ENCODE results near the gene THSD4.

THSD4 gene

GRCh38 chr15:71333839-71334238 lies 218.6 kb downstream of the THSD4 start:
- DNase-seq: no peak

- no peak for DNase-seq
These were observed 219.2 kb downstream of the THSD4 start for GRCh38 chr15:71334434-71334833.

DNA sequence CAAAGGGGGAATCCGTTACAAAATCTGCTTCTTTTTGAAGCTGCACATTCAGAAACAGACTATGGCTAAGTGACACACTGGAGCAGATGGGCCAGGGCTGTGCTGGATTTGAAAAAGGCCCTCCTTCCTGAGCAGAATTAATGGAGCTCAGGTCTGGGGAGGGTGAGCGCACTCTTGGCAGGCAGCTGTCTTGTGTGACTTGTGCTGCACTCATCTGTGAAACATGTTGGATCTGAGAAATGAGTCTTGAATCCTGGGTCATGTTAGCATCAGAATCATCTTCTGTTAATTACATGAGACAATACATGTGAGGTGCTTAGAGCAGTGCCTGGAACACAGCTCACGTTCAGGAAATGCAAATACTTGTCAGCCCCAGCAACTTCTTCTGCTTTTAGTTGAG lies 219.6 kb downstream of the THSD4 start:
- no peak for DNase-seq

DNA sequence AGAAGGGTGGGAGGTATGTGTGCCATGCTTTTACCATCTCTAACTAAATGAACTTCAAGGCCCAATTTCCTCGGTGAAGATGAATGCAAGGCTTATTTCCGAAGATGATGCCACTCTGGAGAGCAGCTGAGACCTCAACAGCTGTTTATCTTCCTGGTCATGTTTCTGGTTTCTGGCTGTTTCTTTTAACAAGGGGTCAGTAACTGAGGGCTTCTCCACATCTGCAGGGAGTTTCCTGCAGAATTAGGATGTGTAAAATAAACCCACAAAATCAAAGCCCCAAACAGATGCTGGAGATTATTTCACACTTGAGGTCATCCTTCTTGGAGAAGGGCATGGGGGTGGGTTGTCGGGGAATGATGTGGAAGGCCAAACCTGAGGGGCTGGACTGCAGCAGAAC lies 220.3 kb downstream of the THSD4 start:
- DNase-seq: no peak

DNA sequence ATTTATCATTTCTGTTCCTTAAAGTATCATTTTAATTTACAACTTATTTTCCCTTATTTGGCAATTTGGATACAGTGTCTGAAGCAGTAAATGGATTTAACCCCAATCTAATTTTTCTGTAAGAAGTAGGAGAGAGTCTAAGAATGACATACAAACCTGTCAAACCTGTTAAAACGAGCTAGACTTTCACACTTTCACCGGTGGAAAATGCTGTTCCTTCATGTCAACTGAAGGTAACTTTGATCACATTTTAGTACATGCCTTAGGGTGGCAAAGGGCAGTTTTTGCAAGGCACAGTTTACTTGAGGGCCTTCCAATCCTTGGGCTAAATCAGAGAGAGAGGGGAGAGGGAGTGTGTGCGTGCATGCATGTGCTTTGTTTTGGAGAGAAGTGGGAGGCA lies 221.4 kb downstream of the THSD4 start:
- DNase-seq: no peak

- no peak for DNase-seq
These were observed 222.1 kb downstream of the THSD4 start for GRCh38 chr15:71337197-71337845.

GRCh38 chr15:71338265-71338664 lies 223.0 kb downstream of the THSD4 start:
- no peak for DNase-seq

DNA sequence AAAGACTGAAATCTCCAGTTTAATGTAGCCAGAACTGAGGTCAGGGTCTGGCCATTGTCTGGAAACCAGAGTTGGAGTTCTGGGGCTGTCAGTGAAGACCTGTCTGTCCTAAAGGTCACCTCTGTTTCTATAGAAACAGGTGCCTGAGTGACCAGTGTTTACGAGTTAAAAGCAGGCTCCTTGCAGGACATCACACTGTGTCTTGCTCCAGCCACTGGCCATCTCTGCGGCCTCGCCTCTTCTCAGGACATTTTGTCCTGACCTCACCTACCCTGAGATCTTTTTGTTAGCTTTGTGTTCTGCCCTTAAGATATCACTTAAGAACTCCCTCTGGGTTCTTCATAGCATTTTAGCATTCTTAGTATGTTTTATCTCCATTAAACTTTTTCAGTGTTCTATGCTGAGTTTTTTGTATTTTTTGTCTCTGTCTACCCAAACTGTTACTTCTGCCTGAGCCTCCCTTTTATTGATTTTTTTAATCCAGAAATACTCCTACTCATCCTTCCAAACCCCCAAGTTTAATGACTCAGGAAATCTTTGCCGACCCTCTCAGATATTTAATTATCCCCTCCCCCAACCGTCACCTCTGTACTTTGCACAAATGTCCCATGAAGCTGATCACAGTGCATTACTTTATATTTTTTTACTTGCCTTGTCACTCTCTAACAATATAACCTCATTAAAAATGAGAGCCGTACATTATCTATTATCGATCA lies 223.7 kb downstream of the THSD4 start:
- no peak for DNase-seq

DNA sequence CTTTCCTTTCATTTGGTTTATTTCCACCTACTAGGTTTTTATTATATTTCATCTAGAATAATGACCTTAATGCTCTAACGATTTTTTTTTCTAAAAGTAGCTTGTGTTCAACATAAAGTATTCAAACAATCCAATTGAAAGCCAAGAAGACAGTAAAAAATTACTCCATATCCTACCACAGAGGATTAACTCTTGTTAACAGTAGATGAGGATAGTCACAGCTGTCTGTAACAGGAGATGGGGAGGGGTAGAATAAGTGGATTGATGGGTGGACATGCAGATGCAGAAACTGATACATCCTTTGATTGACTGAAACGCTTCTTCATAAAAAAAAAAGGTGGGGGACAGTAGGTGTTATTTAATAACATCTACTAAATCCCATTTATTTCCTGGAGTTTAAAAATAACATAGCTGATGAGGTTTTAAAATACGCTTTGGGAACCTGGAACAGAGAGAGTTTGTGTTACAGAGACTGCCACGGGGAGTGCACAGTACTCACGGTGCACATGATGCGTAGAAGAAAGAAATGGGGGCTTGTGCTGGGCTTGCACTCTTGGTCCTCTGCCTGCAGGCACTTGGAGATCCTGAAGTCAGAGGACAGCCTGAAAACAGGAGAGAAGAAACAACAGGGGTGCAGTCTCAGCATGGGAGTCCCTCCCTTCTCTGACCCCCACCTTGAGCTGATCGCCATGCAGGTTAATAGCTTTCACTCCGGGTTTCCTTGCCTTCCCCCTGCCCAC lies 226.7 kb downstream of the THSD4 start:
- no peak for DNase-seq

DNA sequence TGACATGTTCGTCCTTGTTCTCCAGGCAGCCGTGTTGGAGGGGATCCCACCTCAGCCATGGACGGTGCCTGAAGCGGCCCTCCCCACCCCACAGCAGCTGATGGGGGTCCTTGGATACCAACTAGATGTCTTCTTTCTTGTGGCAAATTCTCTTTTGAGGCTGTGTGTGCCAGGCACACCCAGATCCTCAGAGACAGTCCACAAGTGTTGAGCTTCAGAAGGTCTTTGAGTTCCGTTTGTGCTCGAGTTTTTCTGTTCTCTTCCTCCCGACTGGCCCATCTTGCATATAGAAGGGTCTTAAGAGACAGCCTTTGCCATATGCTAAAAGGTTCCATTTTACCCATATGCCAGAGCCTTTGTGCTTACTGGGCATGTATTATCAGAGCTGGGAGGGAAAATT lies 227.4 kb downstream of the THSD4 start:
- DNase-seq: no peak

- no peak for DNase-seq
These were observed 229.0 kb downstream of the THSD4 start for GRCh38 chr15:71344316-71344715.

GRCh38 chr15:71345186-71345585 lies 229.9 kb downstream of the THSD4 start:
- no peak for DNase-seq

DNA sequence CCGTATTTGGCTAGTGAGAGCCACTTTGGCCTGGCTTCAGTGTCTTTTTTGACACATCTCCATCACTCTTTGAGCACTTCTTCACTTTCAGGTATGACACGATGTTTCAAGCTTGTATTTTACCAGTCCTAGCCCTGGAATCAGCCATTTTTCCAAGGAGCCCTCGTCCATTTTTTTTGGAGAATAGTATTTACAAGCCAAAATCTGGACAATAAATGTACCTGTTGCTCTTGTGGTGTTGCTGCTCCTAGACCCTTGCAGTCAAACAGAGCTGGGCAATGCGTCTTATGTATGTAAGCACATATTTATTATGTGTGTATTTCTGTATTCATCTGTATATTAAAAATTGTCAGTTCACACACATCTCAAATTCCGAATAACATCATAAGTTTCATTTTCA lies 231.2 kb downstream of the THSD4 start:
- no peak for DNase-seq

GRCh38 chr15:71348597-71348996 lies 233.3 kb downstream of the THSD4 start:
- no peak for DNase-seq

GRCh38 chr15:71349336-71349735 lies 234.1 kb downstream of the THSD4 start:
- DNase-seq: no peak

DNA sequence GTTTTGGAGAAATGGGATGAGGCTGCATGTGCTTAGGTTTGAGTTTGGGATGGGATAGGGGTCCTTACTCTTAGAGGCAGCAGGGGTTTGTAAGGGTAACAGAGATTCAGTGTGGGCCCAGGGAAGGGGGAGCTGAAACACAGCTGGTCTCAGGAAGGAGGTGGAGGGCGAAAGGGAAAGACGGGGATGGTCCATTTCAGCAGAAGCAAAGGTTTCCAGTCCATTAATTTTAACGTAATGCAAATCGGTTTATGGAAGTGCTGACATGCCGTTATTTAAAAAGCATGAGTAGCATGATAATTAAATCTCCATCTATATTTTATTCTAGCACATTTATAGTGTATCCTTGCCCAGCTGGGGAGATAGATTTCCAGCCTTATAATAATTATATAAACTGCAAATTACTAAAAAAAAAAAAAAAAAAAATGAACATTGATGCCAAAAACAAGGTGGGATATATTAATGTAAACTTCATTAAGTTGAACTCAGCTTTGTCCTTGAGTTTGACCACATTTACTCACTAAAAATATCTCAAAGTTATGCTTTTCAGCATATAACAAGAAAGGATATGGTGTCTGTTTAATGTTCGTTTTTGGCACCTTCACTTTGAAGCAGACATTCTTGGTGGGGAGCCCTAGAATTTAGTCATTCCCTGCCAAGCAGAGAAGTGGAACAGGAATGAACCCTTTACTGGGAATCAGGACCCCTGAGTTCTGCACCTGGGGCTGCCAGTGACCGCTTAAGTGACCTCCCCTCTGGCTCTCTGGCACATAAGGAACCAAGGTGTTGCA lies 234.7 kb downstream of the THSD4 start:
- no peak for DNase-seq

DNA sequence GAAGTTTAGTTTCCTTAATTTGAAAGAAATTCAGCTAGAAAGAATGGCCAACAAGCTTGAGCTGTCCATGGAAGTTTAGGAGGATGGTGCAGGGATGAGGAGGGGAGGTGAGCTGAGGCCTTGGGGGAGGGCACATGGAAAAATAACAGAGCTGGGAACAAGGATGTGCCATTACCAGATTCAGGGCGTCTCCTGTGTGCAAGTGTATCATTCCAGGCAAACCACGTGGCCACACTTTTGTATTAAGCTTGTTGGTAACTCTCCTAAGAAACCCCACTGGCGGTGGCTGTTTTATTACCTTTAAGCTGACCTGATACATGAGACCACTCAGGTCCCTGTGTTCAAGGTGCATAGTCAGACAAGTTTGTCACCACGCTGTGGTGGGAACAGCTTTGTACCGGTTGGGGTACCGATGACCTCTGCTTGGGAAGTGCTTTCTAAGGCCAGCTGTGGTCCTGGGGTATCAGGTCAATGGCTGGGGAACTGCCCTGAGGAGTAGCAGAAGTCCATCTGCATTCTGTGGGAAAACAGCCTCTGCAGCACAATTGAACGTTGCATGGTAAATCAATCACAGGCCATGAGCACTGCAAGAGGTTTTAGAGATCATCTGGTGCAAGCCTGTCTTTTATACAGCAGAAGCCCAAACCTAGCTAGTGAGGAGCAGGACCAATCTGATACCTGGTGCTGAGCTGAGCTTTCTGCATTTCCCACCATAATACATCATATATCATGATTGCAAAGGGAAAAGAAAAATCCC lies 235.5 kb downstream of the THSD4 start:
- no peak for DNase-seq

DNA sequence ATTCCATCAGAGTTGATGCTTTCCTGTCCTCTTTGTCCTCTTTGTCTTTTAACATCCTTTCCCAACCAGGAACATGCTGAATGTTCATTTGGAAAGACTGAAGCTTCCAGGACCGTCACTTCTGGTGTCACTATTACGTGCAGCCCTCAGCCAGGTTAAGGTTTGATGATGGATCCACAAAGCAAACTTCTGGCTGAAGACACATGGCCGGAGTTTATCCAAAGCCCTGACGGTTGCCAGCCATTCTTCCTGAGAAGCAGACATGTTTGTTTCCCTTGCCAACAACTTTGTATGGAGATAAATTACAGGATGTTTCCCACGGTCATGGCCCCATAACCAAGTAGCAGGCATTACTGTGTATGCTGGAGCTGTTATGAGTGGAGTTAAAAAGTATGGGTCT lies 236.9 kb downstream of the THSD4 start:
- DNase-seq: no peak

DNA sequence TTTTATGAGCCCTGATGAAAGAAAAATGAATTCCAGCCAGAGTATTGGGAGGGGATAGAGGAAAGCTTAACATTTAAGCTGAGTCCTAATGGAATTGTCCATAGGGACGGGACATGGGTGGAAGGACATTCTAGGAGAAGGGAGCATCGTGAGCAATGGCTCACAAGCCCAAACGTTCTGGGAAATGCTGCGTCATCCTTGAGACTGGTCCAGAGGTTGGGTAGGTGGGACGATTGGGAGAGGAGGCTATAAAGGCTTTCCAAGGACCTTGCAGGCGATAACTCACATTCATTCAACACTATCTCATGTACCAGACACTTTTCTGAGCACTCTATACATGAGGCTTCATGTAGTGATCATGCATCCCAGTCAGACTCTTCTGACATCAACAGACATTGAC lies 237.5 kb downstream of the THSD4 start:
- no peak for DNase-seq

DNA sequence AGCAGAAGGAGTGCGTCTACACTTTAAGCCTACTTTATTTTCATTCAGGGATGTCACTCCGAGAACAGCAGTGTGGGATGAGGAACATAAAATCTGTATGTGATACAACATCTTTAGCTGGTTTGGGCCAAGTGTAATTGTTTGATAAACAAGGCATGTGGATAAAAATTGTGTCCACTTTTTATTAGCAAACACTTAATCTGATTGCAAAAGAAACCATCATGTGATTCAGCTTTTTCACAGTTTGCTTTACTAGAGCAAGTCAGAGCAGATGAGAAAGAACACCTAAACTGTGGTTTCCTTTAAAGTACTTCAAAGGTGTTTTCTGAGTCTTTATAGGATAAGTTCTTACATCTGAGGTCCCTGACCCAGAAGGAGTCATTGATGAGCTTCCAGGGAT lies 237.9 kb downstream of the THSD4 start:
- no peak for DNase-seq

DNA sequence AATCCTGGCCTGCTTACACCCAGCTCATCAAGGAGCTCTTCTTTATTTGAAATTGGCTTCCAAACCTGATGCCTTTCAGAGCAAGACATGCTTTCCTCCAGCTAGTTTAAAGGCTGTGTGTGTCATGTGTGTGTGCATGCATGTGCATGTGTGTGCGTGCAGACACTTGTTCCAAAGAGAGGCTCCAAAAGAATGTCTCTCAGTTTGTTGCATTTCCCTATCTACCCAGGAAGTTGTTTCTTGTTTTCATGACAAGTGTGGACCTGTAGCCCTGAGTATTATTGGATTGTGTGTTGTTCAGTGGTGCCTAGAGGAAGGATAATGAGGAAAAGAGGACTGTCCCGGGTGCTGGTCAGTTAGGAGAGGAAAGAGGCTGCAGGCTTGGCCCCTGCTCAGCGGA lies 240.0 kb downstream of the THSD4 start:
- DNase-seq: no peak

GRCh38 chr15:71357321-71357732 lies 242.1 kb downstream of the THSD4 start:
- no peak for DNase-seq

DNA sequence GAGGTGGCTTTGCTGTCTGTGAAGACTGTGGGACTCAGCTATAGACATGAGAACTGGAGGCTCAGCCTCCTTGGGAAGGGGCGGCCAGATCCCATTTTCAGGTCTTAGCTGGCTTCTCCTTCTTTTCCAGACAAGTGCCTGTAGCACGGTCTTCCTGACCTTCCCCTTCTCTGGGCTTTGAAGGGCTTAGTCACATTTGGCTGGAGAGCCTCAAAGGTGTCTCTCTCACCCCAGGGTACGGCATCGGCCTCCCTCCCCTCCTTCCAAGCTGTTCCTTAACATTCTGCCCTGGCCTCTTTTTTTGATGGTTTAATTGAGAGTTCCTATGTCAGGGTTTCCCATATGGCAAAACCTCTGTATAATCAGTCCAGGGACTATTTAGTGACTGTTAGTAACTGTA lies 242.7 kb downstream of the THSD4 start:
- no peak for DNase-seq
